Right lobe of liver (tissue), 6 donors: Measurements from ENCODE around the gene LONRF2. TPM values are rescaled to one million over a fixed set of nuclear protein-coding genes. Genes with fewer than 3 reads are reported as not detected.

Experiments used
- ATAC-seq, 4 donors: fragments of 200-7000 bp; cut with Tn5 transposase; one replicate each; pipeline ENCODE4 v1.9.1; 2020; ENCODE audit warnings: mild to moderate bottlenecking in 4 of 4, moderate library complexity in 4 of 4
- DNase-seq, 3 donors: peaks; one replicate each; pipeline ENCODE4 v3.0.0-alpha.2; 2020
- H3K27ac ChIP-seq, 3 donors: fragments of 200-600 bp; one replicate each; pipeline ENCODE4 v1.8.0; 2022
- H3K27me3 ChIP-seq, 2 donors: fragments of 200-600 bp; one replicate each; pipeline ENCODE4 v1.8.0; 2022
- H3K36me3 ChIP-seq, 4 donors: fragments of 200-600 bp; sonication (generic) in 1 of 4; one replicate each; pipeline versions ENCODE4 v1.5.1 to v1.8.0; 2017 to 2022; ENCODE audit warnings: control low read depth in 1 of 4
- H3K4me1 ChIP-seq, 4 donors: fragments of 200-600 bp; sonication (generic) in 1 of 4; one replicate each; pipeline versions ENCODE4 v1.5.1 to v1.8.0; 2017 to 2022; ENCODE audit warnings: control low read depth in 1 of 4
- H3K4me3 ChIP-seq, 3 donors: fragments of 200-600 bp; one replicate each; pipeline ENCODE4 v1.8.0; 2022
- H3K9me3 ChIP-seq, 4 donors: fragments of 200-600 bp; sonication (generic) in 1 of 4; one replicate each; pipeline versions ENCODE4 v1.5.1 to v1.8.0; 2017 to 2022; ENCODE audit warnings: control low read depth in 1 of 4
- POLR2A ChIP-seq: fragments of 450-650 bp; IDR thresholded peaks from one replicate; pipeline ENCODE4 v1.6.1; 2017; ENCODE audit warnings: antibody characterized with exemption, mild to moderate bottlenecking
- WGBS: methylation state at CpG from one replicate; pipeline ENCODE4 v1.1.6; 2018; ENCODE audit warnings: low coverage, low lambda C conversion rate; ENCODE audit not compliant: insufficient coverage; ENCODE audit errors: missing lambda C conversion rate; 5-methylcytosine and 5-hydroxymethylcytosine counted together
- intact Hi-C, 2 donors: fragments of 100-400 bp; cut with DNase I; formaldehyde crosslinking; loops; one replicate each; pipeline versions ENCODE4 v1.11.2 to v1.14.1; 2022
- total RNA-seq, 6 experiments: library from RNA; depleted of rRNA in 2 of 6; stranded (reverse); fragments of >200 nt in 2 of 6; fragmentation: NEBNext Ultra II Directional in 3 of 6; extraction: Animal tissue kit (Norgen Biotek cat#: 25700) in 3 of 6; gene quantifications; one replicate each; pipeline versions ENCODE4 v1.1.0 to v1.2.4, GENCODE V29; 2016 to 2023
- TF ChIP-seq, protein P1 (sequence below), 4 donors: fragments of 200-600 bp in 3 of 4; fragments of 450-650 bp in 1 of 4; IDR thresholded peaks; one replicate each; pipeline versions ENCODE4 v1.5.1 to v1.8.0; 2016 to 2022; ENCODE audit warnings: antibody characterized with exemption in 4 of 4, mild to moderate bottlenecking in 2 of 4
- donor health status: DM: no; HTN: yes; CAD: no.
- donor health status: DM: no; HTN: no; CAD: no.
- donor health status: DM: no; HTN: no; CAD: no.
- donor health status: DM: no; HTN: yes; CAD: no.
- donor health status: DM: no; HTN: yes; CAD: no.

The LONRF2 gene
- total RNA-seq, 6 experiments from 2014 or later = 0.51 to 2.5 (median 1.7) TPM

DNA sequence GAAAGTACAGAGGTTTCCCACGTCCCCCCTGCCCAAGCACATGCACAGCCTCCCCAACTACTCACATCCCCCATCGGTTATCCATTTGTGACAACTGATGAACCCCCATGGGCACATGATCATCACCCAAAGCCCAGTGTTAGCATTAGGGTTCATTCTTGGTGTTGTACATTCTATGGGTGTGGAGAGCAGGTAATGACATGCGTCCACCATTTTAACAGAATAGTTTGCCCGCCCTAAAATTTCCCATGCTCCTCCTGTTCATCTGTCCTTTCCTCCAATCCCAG is 74.3 kb downstream of the LONRF2 start:
- DNase-seq = no peak
- H3K9me3 ChIP-seq = no peaks in the 10 kb centered on the region
- H3K4me1 ChIP-seq = no peaks in the 10 kb centered on the region
- intact Hi-C loops = loop anchor here (10.0 kb wide), 1 partner anchor 433 kb away; no protein-coding TSS in a partner anchor
- WGBS = 64% methylated on average over 3 of the region's 4 CpGs
- no peak overlapping the region for H3K4me3 ChIP-seq
- TF ChIP-seq, protein P1, sequence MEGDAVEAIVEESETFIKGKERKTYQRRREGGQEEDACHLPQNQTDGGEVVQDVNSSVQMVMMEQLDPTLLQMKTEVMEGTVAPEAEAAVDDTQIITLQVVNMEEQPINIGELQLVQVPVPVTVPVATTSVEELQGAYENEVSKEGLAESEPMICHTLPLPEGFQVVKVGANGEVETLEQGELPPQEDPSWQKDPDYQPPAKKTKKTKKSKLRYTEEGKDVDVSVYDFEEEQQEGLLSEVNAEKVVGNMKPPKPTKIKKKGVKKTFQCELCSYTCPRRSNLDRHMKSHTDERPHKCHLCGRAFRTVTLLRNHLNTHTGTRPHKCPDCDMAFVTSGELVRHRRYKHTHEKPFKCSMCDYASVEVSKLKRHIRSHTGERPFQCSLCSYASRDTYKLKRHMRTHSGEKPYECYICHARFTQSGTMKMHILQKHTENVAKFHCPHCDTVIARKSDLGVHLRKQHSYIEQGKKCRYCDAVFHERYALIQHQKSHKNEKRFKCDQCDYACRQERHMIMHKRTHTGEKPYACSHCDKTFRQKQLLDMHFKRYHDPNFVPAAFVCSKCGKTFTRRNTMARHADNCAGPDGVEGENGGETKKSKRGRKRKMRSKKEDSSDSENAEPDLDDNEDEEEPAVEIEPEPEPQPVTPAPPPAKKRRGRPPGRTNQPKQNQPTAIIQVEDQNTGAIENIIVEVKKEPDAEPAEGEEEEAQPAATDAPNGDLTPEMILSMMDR (IDR thresholded peaks at IDR 0.05) = no peak
- no peak for TF ChIP-seq POLR2A
- H3K36me3 ChIP-seq = no peaks in the 10 kb centered on the region
- no peak for ATAC-seq
- no peak overlapping the region for H3K27ac ChIP-seq
- H3K27me3 ChIP-seq = no peaks in the 10 kb centered on the region

DNA sequence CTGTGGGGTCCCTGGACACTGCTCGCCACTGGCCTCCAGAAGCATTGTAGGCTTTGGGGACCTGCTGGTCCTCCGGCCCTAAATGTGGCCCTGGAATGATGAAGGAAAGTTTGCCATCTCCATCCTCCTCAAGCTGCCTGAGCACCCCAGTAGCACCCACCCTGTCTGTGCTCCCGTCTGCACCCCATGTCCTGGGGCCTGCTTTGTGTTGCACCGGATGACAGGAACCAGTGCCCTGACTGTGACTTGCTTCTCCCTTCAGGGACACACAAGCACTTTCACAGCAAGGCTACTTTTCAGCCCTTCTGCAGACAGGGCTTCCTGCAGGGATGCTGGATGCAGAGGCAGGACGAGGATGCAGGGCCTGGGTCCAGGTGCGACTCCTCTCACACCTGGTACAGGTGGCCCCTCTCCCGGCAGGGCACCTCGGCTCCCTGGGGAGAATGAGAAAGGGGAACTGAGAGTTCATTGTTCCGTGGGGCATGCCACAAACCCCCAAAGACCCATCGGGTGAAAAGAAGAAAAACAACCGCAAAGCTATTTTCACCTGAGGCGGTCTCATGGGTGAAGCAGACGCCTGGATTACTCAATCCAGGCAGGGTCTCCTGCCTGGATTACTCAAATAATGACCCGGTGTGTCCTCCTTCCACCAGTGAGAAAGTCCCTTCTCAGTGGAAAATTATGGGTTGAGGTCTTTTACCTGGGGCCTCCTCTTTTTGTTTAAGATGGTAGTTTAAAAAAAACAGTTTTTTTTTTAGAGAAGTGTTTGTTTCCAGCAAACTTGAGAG is 74.9 kb downstream of the LONRF2 start:
- WGBS = 61% methylated on average over 4 of the region's 14 CpGs
- H3K4me1 ChIP-seq = peaks cover 0 to 4% (median 0%) of the 10 kb centered on the region in 4 donors
- no peak for TF ChIP-seq POLR2A
- TF ChIP-seq, protein P1 (IDR thresholded peaks at IDR 0.05) = no peak
- H3K36me3 ChIP-seq = no peaks in the 10 kb centered on the region
- no peak overlapping the region for H3K4me3 ChIP-seq
- H3K27me3 ChIP-seq = no peaks in the 10 kb centered on the region
- H3K9me3 ChIP-seq = no peaks in the 10 kb centered on the region
- ATAC-seq (no peak), DNase-seq (no peak)
- intact Hi-C loops = loop anchor here (10.0 kb wide), 1 partner anchor 433 kb away; no protein-coding TSS in a partner anchor
- no peak overlapping the region for H3K27ac ChIP-seq

DNA sequence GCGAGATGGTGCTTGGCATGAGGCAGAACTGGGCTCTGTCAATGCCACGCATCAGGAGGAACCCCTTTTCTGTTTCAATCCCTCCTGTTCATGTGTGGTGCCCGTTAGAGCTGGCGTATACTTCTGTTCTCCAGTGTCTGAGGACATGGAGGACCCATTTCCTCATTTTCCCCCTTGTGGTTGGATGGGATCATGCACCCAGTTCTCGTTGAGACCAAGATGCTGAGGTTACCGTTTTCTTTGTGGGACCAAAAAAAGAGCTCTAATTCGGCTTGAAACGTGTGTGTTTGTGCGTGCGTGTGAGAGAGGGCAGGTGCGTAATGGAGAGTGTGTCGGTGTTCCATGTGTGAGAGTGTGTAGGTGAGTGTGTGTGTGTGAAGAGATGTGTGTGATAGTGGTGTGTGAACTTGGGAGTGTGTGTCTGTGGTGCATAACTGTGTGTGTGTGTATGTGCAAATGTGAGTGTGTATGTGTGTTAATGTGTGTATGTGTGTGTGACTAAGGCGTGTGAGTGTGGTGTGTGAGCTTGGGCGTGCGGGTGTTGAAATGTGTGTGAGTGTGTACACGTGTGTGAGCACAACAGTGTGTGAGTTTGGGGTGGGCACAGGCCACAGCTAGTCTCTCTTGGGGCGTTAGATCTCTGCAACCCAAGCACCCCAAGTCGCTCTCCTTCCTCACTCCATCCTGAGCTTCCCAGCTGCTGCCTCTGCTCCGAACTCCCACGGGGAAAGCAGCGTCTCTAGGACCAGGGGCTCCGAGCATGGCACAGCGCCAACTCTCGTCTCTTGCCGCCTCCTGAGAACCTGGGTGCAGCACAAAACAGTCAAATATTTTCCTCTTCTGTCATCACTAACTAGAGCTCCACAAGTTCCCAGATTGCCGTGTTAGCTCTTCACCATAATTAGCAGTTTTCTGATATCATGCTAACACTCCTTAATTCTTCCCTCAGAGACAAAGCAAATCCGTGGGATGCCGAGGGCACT is 75.8 kb downstream of the LONRF2 start:
- DNase-seq = no peak
- intact Hi-C loops = loop anchor here (10.0 kb wide), 1 partner anchor 432 kb away; no protein-coding TSS in a partner anchor
- no peak for ATAC-seq

DNA sequence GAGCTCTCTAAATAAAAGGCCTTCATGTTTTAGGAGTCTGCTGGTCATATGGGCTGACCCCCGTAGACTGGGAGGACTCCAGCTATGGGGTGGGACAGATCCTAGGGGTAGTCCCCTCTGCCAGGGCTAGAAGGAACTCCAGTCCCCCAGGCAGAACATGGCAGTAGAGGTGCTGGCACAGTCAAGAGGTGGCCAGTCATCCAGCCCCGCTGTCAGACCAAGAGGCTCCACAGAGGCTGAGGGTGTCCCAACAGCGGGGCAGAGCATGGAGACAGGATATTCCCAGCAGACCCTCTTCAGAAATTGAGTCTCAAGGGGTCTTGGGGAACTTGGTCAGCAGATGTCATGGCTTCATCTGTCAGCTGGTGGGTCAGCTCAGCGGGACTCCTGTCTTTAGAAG is 76.6 kb downstream of the LONRF2 start:
- no peak overlapping the region for H3K4me3 ChIP-seq
- no peak overlapping the region for H3K27ac ChIP-seq
- H3K27me3 ChIP-seq = no peaks in the 10 kb centered on the region
- no peaks in the 10 kb centered on the region for H3K9me3 ChIP-seq
- H3K4me1 ChIP-seq = peaks cover 0 to 4% (median 0%) of the 10 kb centered on the region in 4 donors
- TF ChIP-seq, protein P1 (IDR thresholded peaks at IDR 0.05) = no peak
- no peak for TF ChIP-seq POLR2A
- WGBS = no CpG with 5 or more reads among the region's 4 CpGs
- no peak for ATAC-seq
- intact Hi-C loops = loop anchor here (10.0 kb wide), 1 partner anchor 431 kb away; no protein-coding TSS in a partner anchor
- no peaks in the 10 kb centered on the region for H3K36me3 ChIP-seq
- no peak for DNase-seq

More for the DNA sequence above, 75.8 kb downstream of the LONRF2 start:
- no peak for TF ChIP-seq POLR2A
- TF ChIP-seq, protein P1 (IDR thresholded peaks at IDR 0.05) = peak in 3 of 4 donors; percentile 11 to 25 (median 21)
- H3K4me1 ChIP-seq = peaks cover 0 to 4% (median 0%) of the 10 kb centered on the region in 4 donors
- H3K27me3 ChIP-seq = no peaks in the 10 kb centered on the region
- no peaks in the 10 kb centered on the region for H3K9me3 ChIP-seq
- no peaks in the 10 kb centered on the region for H3K36me3 ChIP-seq
- no peak overlapping the region for H3K4me3 ChIP-seq
- H3K27ac ChIP-seq = no peak overlapping the region
- 72% methylated on average over 23 of the region's 28 CpGs for WGBS
